Activated CD8-positive, alpha-beta memory T cell treated with anti-CD3 and anti-CD28 coated beads for 36 hours (primary cell): ENCODE data around the gene ASTN2. TPM values are rescaled to one million over a fixed set of nuclear protein-coding genes. Genes with fewer than 3 reads are reported as not detected.

Experiments used
- CTCF ChIA-PET: fragments of 350-600 bp; sonication (Branson Sonifier 250); formaldehyde crosslinking; loops from one replicate; lab custom pipeline; 2021; ENCODE audit warnings: antibody characterized with exemption; lab: Charles Lee
- POLR2A ChIA-PET: fragments of 350-600 bp; sonication (Branson Sonifier 250); formaldehyde crosslinking; loops from one replicate; lab custom pipeline; 2021; ENCODE audit warnings: antibody characterized with exemption; lab: Charles Lee
- total RNA-seq, 2 experiments: library from RNA; stranded (reverse); gene quantifications; one replicate each; pipeline ENCODE4 v1.2.3, GENCODE V29; 2021

Gene ASTN2
- total RNA-seq, 2 experiments from 2014 or later, result 3.1 to 4.3 TPM

DNA sequence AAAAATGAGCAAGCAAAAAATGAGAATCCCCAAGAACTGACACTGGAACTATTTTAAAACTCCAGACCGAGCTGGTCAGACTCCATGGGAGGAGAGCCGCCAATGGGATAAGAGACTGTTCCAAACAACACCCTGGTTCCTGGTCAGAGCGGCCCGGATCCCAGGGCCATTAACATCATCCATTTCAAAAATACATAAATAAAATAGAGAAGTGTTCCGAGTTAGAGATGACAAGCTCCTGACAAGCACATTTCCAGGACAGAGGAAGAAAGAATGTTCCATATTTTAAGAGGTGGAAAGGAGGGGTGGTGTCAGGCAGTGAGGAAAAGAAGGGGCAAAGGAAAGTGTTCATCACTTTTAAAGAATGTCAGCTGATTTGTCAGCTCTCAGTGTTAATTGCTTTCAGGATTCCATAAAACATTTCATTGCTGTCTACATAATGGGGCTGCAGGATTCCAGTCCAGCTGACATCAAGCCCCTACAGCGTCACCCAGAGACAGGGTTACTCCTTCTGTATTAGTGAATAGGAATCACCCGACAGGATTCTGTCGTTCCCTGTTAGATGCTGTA, 930.3 kb downstream of the ASTN2 start:
- POLR2A ChIA-PET, result no interaction called here
- CTCF ChIA-PET, result no interaction called here

DNA sequence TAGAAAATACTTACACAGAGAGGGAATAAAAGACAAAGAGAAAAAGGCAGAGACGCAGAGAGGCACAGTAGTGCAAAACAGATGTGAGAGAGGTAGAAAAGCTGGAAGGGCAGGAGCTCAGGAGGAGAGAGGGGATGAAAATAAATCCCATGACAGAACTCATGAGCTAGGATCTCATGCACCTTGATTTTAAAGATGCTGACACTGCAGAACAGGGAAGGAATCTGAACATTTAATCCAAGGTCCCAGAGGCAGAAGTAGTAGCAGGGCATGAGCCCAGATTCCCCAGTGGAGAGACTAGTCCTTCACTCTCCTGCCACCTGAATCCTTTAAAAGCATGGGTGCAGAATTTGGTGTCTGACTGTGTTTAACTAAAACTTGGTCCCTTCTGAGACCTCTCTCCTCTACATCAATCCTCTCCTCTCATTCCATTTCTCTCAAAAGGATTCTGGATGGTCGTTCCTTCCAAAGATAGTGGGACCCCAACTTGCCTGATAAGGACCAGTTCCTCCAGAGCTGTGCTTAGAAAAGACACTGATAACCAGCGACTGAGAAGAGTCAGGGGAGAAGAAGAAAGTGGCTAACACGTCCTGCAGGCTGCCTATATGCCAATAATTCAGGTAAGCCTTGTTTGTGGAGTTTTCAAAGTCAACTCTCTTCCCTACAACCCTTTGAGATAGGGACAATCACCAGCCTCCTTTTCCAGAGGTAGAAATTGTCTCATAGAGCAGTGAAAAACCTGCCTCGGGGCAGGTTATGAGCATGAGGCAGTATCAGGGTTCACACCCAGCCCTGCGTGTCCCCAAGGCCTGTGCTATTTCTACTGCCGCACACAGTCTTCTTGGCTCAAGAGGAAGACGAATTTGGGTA, 931.0 kb downstream of the ASTN2 start:
- ChIA-PET CTCF (no interaction called here), POLR2A (no interaction called here)

DNA sequence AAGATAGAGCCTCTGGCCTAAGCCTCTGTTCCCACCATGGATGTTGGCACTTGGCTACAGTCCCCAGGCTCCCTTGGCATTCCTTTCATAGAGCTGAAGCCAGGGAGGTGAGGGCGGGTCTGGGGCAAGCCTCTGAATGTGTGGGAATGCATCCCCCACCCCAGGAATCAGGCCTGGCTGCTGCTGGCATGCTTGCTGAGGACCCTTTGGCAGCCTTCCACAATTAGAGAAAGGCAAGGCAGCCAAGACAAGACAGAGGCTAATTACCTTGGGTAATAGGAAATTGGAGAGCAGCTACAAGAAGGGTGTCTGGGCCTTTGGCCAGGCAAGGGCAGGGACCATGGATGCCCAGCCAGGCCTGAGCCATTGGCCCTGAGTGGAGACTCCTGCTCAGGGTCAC, 932.1 kb downstream of the ASTN2 start:
- ChIA-PET POLR2A (no interaction called here), CTCF (no interaction called here)

DNA sequence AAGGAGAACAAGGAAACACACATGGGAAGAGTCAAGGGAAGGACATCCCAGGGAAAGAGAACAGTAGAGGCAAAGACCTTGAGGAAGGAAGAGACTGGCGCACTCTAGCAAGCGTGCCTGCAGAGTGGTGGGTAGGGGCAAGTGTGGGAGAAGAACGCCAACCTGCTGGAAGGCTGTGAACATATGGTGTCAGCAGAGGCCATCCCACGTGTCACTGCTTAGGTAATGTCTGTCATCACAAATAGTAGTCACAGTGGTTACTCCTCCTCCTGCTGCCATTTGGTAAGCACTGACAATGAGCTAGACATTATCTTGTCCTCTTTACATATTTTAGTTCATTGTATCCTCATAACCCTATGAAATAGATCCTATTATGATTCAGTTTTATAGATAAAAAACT, 934.2 kb downstream of the ASTN2 start:
- POLR2A ChIA-PET, result no interaction called here
- CTCF ChIA-PET, result interaction anchor here (1.0 kb wide), 1 partner anchor 14 kb away, joined by 3 read pairs; no protein-coding TSS in a partner anchor

DNA sequence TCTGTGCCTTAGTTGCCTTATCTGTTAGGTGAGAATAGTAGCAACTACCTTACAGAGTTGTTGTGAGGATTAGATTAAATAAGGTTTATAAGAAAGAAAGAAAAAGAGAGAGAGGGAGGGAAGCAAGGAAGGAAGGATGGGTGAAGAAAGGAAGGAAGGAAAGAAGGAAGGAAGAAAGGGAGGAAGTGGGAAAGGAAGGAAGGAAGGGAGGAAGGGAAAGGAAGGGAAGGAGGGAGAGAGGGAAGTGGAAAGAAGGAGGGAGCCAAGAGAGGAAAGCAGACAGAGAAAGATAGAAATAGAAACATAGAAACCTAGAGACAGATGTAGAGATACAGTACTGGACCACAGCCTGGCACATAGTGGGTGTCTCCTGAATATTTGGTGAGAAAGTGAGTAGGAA, 934.9 kb downstream of the ASTN2 start:
- ChIA-PET POLR2A (no interaction called here), CTCF (no interaction called here)

DNA sequence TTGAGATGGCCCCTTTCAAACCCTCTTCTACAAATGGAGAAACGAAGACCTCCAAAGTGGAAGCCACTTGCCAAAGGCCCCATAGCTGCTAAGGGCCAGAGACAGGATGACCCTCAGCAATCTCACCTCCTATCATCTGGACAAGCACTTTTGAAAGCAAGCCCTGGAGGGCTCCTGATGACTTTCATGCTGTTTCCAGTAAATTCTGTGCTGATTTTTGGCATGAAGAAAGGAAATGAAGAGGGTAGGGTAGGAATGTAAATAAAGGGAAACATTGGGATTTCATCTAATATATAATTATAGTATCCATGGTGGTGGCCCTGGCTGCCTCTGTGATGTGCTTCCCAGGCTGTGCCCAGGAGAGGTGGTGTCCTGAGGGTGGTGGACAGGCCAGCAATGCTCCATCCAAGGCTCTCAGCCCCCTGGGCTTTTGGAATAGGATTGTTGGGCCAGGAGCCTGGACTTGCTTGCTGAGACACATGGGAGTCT, 935.8 kb downstream of the ASTN2 start:
- ChIA-PET POLR2A (no interaction called here), CTCF (no interaction called here)

DNA sequence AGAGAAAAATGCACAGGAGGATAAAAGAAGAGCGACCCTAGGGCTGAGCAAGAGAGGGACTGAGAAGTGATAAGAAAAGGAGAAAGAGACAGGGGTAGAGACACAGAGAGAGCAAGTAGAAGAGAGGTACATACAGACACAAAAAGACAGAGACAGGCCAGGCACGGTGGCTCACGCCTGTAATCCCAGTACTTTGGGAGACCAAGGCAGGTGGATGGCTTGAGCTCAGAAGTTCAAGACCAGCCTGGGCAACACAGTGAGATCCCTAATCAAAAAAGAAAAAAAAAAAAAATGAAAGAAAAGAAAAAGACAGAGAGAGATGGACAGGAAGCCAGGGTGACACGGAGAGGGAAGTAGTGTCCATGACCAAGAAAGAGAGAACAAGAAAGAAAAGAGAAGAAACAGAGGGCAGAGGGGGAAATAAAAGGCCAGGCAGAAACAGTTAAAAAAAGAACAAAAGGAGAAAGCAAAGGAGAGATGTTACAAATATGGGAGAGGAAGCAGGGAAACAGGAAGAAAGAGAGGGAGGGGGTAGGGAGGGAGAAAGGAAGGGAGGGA, 937.2 kb downstream of the ASTN2 start:
- CTCF ChIA-PET, result no interaction called here
- POLR2A ChIA-PET, result no interaction called here

DNA sequence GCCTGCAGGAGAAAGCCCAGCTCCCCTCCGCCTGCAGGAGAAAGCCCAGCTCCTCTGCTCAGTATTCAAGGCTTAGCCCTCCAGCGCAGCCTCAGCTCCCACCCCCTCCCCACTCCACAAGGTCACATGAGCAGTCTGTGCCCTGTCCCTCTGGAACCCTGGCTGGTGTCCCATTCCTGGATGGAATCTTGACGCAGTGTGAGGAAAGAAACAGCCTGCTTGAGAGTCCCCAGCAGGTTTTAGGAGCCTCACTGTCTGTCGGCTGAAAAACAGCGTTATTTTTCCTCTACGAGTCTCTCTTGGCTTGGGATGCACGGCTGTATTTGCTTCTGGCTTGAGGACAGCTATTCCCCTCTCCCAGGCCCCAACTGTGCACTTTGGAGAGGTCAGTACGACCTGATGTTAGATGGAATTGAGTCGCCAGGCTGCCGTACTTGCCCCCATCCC, 937.9 kb downstream of the ASTN2 start:
- POLR2A ChIA-PET, result no interaction called here
- CTCF ChIA-PET, result no interaction called here

DNA sequence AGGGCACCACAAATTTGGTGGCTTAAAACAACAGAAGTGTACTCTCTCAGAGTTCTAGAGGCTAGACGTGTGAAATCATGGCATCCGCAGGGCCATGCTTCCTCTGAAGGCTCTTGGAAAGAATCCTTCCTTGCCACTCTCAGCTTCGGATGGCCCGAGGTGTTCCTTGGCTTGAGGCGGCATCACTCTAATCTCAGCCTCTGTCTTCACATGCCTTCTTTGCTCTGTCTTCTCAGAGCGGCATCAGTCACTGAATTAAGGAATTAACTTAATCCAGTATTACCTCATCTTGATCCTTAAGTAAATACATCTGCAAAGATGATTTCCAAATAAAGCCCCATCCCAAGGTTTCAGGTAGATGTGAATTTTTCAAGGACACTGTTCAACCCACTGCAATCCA, 938.9 kb downstream of the ASTN2 start:
- ChIA-PET CTCF (no interaction called here), POLR2A (no interaction called here)

DNA sequence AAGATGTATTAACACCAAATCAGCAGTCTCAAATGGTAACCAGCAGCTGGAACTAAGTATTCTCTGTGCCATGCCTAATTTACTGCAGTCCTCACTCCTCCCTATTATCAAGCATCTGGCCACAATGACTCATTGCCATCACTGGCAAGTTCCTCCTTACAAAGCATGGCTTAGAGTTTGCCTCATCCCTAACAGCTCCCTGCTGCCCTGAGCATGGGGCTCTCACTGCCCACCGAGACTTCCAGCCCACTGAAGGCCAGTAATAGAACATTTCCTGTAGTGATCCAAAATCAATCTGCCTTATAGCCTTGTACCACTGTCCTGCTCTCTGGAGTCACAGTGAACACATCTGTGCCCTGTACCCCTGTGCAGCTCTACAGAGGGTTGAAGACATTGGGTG, 939.7 kb downstream of the ASTN2 start:
- POLR2A ChIA-PET, result no interaction called here
- CTCF ChIA-PET, result no interaction called here

DNA sequence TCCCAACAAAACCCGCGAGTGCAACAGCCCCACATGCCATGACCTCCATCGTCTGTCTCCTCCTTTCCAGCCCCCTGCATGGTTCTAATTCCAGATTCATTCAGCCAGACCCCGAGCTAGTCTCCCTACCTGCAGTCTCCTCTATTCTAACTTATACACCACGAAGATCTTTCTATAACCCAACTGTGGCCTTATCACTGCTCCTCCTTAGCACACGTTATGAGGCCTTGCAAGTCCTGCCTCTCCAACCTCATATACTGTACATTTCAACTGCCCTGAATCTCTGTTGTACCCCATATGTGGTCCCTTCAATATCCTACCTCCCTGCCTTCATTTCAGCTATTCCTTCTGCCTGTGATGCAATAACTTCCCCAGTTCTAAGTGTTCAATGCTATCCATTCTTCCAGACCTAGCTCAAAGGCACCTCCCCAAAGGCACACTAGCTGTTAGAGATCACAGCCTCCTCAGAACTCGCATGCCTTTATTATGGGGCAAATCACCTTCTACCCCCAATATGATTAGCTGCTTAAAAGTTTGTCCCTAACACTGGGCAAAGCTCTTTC, 942.8 kb downstream of the ASTN2 start:
- ChIA-PET POLR2A (no interaction called here), CTCF (no interaction called here)

DNA sequence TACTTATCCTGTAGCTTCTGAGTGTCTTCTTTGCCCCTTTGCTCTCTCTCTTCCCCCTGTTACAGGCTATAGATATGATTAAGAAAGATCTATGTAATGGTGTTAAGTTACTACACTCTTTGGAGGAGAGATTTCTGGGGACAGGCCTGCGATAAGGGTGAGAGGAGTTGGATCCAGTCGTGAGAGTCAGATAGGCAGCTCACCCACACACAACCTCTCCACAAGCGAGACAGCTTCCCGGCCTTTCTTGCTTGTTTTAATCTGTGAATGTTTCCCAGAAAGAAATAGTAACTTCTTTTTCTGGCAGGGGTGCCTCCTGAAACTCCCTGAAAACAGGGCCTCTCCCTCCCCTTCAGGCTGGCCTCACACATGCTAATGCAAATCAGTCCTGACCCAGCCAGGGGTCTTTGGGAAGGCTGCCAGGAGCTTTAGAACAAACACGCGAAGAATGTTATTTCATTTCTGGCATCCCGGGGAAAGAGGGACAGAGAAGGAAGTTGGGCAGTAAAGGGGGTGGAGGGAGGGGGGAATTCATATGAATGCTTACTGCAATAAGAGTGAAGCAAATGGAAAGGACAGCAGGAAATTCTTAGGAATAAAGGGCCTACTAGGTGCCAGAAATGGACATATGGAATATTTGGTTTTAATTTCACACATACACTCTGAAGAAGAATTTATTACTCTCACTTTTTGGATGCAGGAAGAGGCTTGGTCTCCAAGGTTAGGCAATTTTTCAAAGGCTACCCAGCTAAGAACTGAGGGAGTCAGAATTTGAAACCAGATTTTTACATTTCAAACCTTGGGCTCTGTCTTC, 943.6 kb downstream of the ASTN2 start:
- ChIA-PET CTCF (no interaction called here), POLR2A (interaction anchor here (0.7 kb wide), 1 partner anchor 54 kb away, joined by 6 read pairs; no protein-coding TSS in a partner anchor)

DNA sequence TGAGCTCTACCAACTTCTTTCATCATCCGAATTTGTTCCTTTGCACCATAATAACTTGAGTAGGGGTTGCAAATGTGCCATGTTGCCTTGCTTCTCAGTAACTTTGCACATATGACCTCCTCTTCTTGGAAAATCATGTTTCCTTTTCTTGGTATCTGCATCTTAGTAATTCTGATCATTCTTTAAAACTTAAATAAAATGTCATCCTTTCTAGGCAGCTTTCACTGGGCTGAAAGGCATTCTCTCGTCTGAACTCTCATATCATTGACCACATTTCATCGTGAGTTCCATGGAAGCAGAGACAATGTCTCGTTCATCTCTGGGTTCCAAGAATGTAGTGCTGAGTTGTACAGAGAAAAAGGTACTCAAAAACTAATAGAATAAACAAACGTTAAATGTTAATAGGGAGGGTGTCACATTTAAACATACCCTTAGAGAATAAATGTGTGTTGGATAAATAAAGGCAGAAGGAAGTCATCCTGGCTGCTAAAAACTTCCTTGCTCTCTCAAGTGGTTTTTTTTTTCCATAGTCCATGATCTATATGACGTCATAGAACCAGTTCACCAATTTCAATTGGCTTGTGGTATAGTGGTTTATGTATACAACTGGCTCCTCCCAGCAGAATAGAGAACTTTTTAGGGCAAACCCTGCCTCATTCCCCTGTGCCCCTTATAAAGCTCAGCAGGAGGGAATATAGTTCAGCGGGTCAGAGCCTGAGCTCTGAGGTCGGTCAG, 945.9 kb downstream of the ASTN2 start:
- ChIA-PET CTCF (no interaction called here), POLR2A (no interaction called here)

DNA sequence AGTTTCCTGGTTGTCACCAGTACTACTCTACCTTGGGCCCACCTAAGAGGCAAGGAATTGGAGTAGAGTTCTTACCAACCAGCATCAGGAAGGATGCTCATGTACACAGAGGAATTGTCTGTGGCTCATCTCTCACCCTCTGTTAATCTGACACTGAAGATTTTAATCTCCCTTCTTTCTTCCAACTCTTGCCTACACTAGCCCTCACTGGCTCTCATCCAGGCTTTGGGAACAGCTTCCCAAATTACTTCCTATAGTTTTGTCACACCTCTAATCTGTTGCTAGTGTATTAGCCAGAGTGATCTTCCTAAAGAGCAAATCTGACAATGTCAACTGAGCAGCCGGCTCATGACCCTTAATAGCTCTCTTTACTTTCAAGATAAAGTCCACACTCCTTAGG, 946.5 kb downstream of the ASTN2 start:
- CTCF ChIA-PET, result no interaction called here
- POLR2A ChIA-PET, result no interaction called here

DNA sequence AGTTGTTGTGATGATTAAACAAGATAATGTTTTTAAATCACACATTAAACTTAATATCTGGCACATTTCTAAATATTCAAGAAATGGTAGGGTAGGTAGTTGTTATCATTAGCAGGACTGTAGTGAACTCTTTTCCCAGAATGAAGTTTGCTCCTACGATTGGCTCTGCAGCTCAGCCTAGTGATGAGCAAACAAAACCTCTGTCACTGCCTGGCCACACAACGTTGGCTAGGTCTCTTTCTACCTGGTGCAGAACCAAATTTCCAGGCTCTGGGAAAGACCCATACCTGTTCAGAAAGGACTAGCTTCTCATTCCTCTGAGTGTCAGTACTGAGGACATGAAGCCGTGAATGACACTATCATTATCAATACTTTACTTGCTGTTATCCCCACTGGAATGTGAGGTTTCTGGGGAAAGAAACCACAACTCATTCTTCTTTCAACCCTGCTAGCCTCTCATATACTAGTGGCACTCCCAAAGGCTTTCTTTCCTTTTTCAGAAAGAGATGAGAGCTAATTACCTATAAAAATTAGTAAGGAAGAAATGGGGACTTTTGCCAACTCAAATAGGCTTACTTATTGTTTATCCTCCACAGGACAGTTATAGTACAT, 947.0 kb downstream of the ASTN2 start:
- CTCF ChIA-PET, result no interaction called here
- POLR2A ChIA-PET, result no interaction called here

DNA sequence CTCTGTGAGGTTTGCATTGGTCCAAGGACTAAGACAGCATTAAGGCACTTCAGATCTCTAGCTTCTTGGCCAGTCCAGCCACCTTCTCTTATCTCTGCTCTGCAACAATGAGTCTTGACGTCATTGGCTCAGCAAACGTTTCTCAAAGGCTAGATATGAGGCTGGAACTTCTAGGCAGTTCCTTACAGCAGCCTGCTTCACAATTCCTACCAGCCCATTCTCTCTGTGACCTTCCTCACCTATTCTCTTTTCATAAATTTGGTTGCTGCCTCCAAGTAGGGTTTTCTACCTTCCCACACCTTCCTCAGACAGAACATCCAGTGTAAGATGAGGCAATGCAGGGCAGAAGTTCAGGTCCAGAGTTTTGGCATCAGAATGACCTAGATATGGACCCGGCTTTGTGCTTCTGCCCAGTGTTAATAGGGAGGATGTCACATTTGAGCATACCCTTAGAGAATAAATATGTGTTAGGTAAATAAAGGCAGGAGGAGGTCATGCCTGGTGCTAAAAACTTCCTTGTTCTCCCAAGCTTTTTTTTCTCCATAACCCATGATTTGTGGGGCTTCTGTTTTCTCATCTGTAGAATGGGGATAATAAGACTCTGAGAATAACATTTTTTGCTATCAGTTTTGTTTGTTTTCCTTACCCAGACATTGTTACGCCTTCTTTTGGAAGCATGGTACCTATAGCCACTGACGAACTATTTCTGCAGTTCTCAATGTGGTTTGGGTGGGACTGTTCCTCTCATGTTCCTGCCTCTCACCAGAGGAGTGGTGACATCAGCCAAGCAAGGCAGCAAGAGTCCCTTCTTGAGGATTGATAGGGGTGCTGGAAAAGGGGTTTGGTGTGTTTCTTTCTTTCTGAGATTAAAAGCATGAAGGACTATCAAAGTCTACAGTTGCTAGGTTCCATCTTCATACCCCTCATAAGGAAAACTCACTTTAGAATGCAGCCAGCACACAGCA, 948.3 kb downstream of the ASTN2 start:
- ChIA-PET POLR2A (no interaction called here), CTCF (no interaction called here)

DNA sequence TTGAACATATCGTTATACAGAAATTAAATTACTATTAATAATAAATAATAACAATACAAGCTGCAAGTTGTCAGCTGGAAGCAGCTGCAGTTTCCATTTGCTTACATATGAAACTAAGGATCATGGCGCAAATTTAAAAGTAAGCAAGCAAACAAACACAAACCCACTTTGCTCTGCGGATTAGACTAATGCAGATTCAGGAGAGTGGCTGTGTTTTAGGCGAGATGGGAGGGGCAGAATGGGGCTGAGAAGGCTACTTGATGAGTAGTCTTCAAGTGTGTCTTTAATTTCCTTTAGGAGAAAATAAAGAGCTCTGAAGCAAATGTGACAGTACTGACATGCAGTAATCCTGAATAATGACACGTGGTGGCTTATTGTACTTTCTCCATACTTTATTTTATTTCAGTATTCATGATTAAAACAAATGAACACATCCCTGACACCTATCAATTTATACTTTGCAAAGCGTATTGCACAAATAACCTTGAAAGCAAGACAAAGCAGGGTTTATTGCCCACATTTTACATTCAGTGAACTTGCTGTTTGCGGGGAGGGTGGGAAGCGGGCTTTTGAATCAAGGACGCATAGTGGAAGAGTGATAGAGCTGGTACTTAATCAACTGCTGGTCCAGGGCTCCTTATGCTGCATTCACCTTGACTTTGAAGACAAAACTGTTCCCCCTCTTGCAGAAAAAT, 949.1 kb downstream of the ASTN2 start:
- CTCF ChIA-PET, result no interaction called here
- POLR2A ChIA-PET, result no interaction called here
